ENCODE results near the gene TRIB2. TPM values are rescaled to one million over a fixed set of nuclear protein-coding genes. Genes with fewer than 3 reads are reported as not detected.

TRIB2 gene
- total and polyA plus RNA-seq, 9 of the 15 experiments (the other 6 are each of a cell fraction or from before 2014, with no cell fraction given) = 9.0 to 39.0 (median 26.3) TPM

DNA sequence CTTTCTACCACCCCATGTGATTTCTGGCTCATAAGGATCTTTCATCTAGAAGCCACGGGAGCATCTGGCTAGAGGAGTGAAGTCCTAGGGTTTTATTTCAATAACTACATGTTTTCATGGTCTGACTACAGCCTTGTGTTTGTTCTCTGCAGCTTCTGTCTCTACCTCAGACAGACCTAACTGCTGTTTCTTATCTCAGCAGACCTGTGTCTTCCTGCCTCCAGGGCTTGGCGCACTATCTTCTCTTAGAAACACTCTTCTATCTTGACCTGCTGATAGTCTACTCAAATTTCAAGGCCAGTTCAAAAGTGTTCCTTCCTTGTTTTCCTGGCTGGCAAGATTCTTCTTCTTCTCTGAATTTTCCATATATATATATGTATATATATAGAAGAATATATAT lies 11.0 kb upstream of the TRIB2 start (continued):
- TF ChIP-seq, protein P1, sequence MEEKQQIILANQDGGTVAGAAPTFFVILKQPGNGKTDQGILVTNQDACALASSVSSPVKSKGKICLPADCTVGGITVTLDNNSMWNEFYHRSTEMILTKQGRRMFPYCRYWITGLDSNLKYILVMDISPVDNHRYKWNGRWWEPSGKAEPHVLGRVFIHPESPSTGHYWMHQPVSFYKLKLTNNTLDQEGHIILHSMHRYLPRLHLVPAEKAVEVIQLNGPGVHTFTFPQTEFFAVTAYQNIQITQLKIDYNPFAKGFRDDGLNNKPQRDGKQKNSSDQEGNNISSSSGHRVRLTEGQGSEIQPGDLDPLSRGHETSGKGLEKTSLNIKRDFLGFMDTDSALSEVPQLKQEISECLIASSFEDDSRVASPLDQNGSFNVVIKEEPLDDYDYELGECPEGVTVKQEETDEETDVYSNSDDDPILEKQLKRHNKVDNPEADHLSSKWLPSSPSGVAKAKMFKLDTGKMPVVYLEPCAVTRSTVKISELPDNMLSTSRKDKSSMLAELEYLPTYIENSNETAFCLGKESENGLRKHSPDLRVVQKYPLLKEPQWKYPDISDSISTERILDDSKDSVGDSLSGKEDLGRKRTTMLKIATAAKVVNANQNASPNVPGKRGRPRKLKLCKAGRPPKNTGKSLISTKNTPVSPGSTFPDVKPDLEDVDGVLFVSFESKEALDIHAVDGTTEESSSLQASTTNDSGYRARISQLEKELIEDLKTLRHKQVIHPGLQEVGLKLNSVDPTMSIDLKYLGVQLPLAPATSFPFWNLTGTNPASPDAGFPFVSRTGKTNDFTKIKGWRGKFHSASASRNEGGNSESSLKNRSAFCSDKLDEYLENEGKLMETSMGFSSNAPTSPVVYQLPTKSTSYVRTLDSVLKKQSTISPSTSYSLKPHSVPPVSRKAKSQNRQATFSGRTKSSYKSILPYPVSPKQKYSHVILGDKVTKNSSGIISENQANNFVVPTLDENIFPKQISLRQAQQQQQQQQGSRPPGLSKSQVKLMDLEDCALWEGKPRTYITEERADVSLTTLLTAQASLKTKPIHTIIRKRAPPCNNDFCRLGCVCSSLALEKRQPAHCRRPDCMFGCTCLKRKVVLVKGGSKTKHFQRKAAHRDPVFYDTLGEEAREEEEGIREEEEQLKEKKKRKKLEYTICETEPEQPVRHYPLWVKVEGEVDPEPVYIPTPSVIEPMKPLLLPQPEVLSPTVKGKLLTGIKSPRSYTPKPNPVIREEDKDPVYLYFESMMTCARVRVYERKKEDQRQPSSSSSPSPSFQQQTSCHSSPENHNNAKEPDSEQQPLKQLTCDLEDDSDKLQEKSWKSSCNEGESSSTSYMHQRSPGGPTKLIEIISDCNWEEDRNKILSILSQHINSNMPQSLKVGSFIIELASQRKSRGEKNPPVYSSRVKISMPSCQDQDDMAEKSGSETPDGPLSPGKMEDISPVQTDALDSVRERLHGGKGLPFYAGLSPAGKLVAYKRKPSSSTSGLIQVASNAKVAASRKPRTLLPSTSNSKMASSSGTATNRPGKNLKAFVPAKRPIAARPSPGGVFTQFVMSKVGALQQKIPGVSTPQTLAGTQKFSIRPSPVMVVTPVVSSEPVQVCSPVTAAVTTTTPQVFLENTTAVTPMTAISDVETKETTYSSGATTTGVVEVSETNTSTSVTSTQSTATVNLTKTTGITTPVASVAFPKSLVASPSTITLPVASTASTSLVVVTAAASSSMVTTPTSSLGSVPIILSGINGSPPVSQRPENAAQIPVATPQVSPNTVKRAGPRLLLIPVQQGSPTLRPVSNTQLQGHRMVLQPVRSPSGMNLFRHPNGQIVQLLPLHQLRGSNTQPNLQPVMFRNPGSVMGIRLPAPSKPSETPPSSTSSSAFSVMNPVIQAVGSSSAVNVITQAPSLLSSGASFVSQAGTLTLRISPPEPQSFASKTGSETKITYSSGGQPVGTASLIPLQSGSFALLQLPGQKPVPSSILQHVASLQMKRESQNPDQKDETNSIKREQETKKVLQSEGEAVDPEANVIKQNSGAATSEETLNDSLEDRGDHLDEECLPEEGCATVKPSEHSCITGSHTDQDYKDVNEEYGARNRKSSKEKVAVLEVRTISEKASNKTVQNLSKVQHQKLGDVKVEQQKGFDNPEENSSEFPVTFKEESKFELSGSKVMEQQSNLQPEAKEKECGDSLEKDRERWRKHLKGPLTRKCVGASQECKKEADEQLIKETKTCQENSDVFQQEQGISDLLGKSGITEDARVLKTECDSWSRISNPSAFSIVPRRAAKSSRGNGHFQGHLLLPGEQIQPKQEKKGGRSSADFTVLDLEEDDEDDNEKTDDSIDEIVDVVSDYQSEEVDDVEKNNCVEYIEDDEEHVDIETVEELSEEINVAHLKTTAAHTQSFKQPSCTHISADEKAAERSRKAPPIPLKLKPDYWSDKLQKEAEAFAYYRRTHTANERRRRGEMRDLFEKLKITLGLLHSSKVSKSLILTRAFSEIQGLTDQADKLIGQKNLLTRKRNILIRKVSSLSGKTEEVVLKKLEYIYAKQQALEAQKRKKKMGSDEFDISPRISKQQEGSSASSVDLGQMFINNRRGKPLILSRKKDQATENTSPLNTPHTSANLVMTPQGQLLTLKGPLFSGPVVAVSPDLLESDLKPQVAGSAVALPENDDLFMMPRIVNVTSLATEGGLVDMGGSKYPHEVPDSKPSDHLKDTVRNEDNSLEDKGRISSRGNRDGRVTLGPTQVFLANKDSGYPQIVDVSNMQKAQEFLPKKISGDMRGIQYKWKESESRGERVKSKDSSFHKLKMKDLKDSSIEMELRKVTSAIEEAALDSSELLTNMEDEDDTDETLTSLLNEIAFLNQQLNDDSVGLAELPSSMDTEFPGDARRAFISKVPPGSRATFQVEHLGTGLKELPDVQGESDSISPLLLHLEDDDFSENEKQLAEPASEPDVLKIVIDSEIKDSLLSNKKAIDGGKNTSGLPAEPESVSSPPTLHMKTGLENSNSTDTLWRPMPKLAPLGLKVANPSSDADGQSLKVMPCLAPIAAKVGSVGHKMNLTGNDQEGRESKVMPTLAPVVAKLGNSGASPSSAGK (IDR thresholded peaks at IDR 0.05) = no peak
- TF ChIP-seq NFYB (IDR thresholded peaks at IDR 0.05; ENCODE audit: extremely low read depth, insufficient read length) (no peak), STAG1 (CRISPR knock-in tag; IDR thresholded peaks at IDR 0.05; ENCODE audit: borderline replicate concordance) (no peak), ZNF778 (CRISPR knock-in tag; IDR thresholded peaks at IDR 0.05) (no peak), ZNF174 (CRISPR knock-in tag; IDR thresholded peaks at IDR 0.05) (no peak), TBL1XR1 (IDR thresholded peaks at IDR 0.05; ENCODE audit: low read length in 2 of 2) (peak in 1 of 2 experiments; percentile 62; a peak in 1 of 4 replicates), ATF7 (IDR thresholded peaks at IDR 0.05) (no peak), RB1 (IDR thresholded peaks at IDR 0.05; ENCODE audit: low read depth) (0 out of 2 replicates have a peak, but pooled peaks have one; percentile 14)
- TF ChIP-seq, protein P2, sequence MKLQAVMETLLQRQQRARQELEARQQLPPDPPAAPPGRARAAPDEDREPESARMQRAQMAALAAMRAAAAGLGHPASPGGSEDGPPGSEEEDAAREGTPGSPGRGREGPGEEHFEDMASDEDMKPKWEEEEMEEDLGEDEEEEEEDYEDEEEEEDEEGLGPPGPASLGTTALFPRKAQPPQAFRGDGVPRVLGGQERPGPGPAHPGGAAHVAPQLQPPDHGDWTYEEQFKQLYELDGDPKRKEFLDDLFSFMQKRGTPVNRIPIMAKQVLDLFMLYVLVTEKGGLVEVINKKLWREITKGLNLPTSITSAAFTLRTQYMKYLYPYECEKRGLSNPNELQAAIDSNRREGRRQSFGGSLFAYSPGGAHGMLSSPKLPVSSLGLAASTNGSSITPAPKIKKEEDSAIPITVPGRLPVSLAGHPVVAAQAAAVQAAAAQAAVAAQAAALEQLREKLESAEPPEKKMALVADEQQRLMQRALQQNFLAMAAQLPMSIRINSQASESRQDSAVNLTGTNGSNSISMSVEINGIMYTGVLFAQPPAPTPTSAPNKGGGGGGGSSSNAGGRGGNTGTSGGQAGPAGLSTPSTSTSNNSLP (IDR thresholded peaks at IDR 0.05; ENCODE audit: borderline replicate concordance, low read depth, low read length) = no peak
- TF ChIP-seq, protein P3, sequence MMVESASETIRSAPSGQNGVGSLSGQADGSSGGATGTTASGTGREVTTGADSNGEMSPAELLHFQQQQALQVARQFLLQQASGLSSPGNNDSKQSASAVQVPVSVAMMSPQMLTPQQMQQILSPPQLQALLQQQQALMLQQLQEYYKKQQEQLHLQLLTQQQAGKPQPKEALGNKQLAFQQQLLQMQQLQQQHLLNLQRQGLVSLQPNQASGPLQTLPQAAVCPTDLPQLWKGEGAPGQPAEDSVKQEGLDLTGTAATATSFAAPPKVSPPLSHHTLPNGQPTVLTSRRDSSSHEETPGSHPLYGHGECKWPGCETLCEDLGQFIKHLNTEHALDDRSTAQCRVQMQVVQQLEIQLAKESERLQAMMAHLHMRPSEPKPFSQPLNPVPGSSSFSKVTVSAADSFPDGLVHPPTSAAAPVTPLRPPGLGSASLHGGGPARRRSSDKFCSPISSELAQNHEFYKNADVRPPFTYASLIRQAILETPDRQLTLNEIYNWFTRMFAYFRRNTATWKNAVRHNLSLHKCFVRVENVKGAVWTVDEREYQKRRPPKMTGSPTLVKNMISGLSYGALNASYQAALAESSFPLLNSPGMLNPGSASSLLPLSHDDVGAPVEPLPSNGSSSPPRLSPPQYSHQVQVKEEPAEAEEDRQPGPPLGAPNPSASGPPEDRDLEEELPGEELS (CRISPR knock-in tag; IDR thresholded peaks at IDR 0.05; ENCODE audit: borderline replicate concordance) = no peak
- TF ChIP-seq, protein P4, sequence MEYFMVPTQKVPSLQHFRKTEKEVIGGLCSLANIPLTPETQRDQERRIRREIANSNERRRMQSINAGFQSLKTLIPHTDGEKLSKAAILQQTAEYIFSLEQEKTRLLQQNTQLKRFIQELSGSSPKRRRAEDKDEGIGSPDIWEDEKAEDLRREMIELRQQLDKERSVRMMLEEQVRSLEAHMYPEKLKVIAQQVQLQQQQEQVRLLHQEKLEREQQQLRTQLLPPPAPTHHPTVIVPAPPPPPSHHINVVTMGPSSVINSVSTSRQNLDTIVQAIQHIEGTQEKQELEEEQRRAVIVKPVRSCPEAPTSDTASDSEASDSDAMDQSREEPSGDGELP (CRISPR knock-in tag; IDR thresholded peaks at IDR 0.05; ENCODE audit: borderline replicate concordance) = no peak; the same call in 1 of the 2 replicates
